SK-N-SH (cell line): ENCODE results near the gene CNEP1R1. TPM values are rescaled to one million over a fixed set of nuclear protein-coding genes. Genes with fewer than 3 reads are reported as not detected.

Source experiments
- CTCF ChIA-PET: fragments of 300-600, 350-600 bp; formaldehyde crosslinking; extraction: SDS; loops from one replicate; lab custom pipeline; 2021; lab: Yijun Ruan, JAX
- POLR2A ChIA-PET: fragments of 350-600 bp; sonication (Branson Sonifier 250); formaldehyde crosslinking; extraction: SDS; loops from one replicate; lab custom pipeline; 2020; ENCODE audit warnings: antibody characterized with exemption, inconsistent platforms; lab: Yijun Ruan, JAX
- DNase-seq: peaks from one replicate; pipeline ENCODE4 v3.0.0; 2012
- H2AFZ ChIP-seq: fragments of 200-600 bp; sonication (generic); 2 replicates; pipeline ENCODE4 v1.8.1; 2016; ENCODE audit warnings: antibody characterized with exemption, mild to moderate bottlenecking, low read depth
- H3F3A ChIP-seq: fragments of 200-600 bp; sonication (generic); replicated peaks from 2 replicates; pipeline ENCODE3; 2016; ENCODE audit warnings: antibody characterized with exemption, mild to moderate bottlenecking; ENCODE audit not compliant: insufficient read depth
- H3K27ac ChIP-seq, 2 experiments: fragments of 200-500 bp in 1 of 2; fragments of 200-600 bp in 1 of 2; sonication (Bioruptor generic) in 1 of 2; sonication (generic), shearing (Covaris generic) in 1 of 2; 2 replicates each; pipeline versions ENCODE4 v1.5.1 to v1.6.1; 2014 to 2016; ENCODE audit warnings: low read depth in 2 of 2, inconsistent platforms in 1 of 2, low read length in 1 of 2, mild to moderate bottlenecking in 1 of 2, mixed read lengths in 1 of 2
- H3K27me3 ChIP-seq: fragments of 200-600 bp; sonication (generic), shearing (Covaris generic); 2 replicates; pipeline ENCODE4 v1.6.1; 2016; ENCODE audit warnings: mixed run types; ENCODE audit not compliant: insufficient read depth
- H3K36me3 ChIP-seq, 2 experiments: fragments of 200-500 bp in 1 of 2; fragments of 200-600 bp in 1 of 2; sonication (Bioruptor generic) in 1 of 2; sonication (generic) in 1 of 2; replicated peaks in 1 of 2; 2 replicates each; pipeline versions ENCODE3 to v1.5.1; 2014 to 2016; ENCODE audit warnings: low read length in 1 of 2, mild to moderate bottlenecking in 1 of 2; ENCODE audit not compliant: insufficient read depth in 2 of 2, control insufficient read depth in 1 of 2
- H3K4me1 ChIP-seq, 2 experiments: fragments of 200-500 bp in 1 of 2; fragments of 200-600 bp in 1 of 2; sonication (Bioruptor generic) in 1 of 2; sonication (generic), shearing (Covaris generic) in 1 of 2; 2 replicates each; pipeline versions ENCODE4 v1.5.1 to v1.6.1; 2014 to 2016; ENCODE audit warnings: low read depth in 1 of 2, low read length in 1 of 2, mixed run types in 1 of 2; ENCODE audit not compliant: insufficient read depth in 2 of 2, control insufficient read depth in 1 of 2
- H3K4me2 ChIP-seq: fragments of 200-600 bp; sonication (generic), shearing (Covaris generic); 2 replicates; pipeline ENCODE4 v1.6.1; 2017; ENCODE audit warnings: mixed run types
- H3K4me3 ChIP-seq, 2 experiments: fragments of 200-500 bp in 1 of 2; fragments of 200-600 bp in 1 of 2; sonication (Bioruptor generic) in 1 of 2; sonication (generic), shearing (Covaris generic) in 1 of 2; 2 replicates each; pipeline versions ENCODE4 v1.5.1 to v1.8.1; 2014 to 2016; ENCODE audit warnings: low read depth in 2 of 2, inconsistent platforms in 1 of 2, low read length in 1 of 2, mild to moderate bottlenecking in 1 of 2, mixed read lengths in 1 of 2, moderate library complexity in 1 of 2
- H3K79me2 ChIP-seq: fragments of 200-600 bp; sonication (generic); 2 replicates; pipeline ENCODE4 v1.8.1; 2017; ENCODE audit warnings: mild to moderate bottlenecking; ENCODE audit not compliant: insufficient read depth
- H3K9ac ChIP-seq: fragments of 200-600 bp; sonication (generic); 2 replicates; pipeline ENCODE4 v1.6.1; 2017; ENCODE audit warnings: mixed run types
- H3K9me2 ChIP-seq: fragments of 200-600 bp; sonication (generic); 2 replicates; pipeline ENCODE4 v1.6.1; 2017; ENCODE audit warnings: mixed run types
- H3K9me3 ChIP-seq: fragments of 200-600 bp; sonication (generic); 2 replicates; pipeline ENCODE4 v1.6.1; 2017; ENCODE audit warnings: mixed run types, mild to moderate bottlenecking, moderate library complexity
- H4K20me1 ChIP-seq: fragments of 200-600 bp; sonication (generic); 2 replicates; pipeline ENCODE4 v1.6.1; 2017; ENCODE audit warnings: mild to moderate bottlenecking, mixed run types; ENCODE audit not compliant: insufficient read depth
- CHD2 ChIP-seq: fragments of 150-350 bp; IDR thresholded peaks from 2 replicates; pipeline ENCODE4 v1.6.1; 2018; ENCODE audit warnings: low read length; ENCODE audit not compliant: partially characterized antibody
- CTCF ChIP-seq: fragments of 200-600 bp; sonication (generic); IDR thresholded peaks from 2 replicates; pipeline ENCODE4 v1.6.1; 2017; ENCODE audit warnings: antibody characterized with exemption, mild to moderate bottlenecking, moderate library complexity
- ELF1 ChIP-seq: IDR thresholded peaks from 2 replicates; pipeline ENCODE4 v1.4.0; 2012
- FOXM1 ChIP-seq: IDR thresholded peaks from 2 replicates; pipeline ENCODE4 v1.4.0; 2012; ENCODE audit warnings: low read depth, mild to moderate bottlenecking
- GABPA ChIP-seq: IDR thresholded peaks from 2 replicates; pipeline ENCODE4 v1.4.0; 2012; ENCODE audit warnings: low read depth, mild to moderate bottlenecking
- GATA2 ChIP-seq: sonication (generic); formaldehyde crosslinking; IDR thresholded peaks from 2 replicates; pipeline ENCODE4 v1.5.0; 2020; ENCODE audit warnings: mild to moderate bottlenecking, missing genetic modification reagents
- MEF2A ChIP-seq: IDR thresholded peaks from 2 replicates; pipeline ENCODE4 v1.4.0; 2012; ENCODE audit warnings: low read depth, borderline replicate concordance
- NFIC ChIP-seq: IDR thresholded peaks from 2 replicates; pipeline ENCODE4 v1.4.0; 2012; ENCODE audit warnings: borderline replicate concordance
- NRF1 ChIP-seq: IDR thresholded peaks from 2 replicates; pipeline ENCODE4 v1.6.1; 2012; ENCODE audit warnings: low read depth, mild to moderate bottlenecking, low read length
- PBX3 ChIP-seq: IDR thresholded peaks from 2 replicates; pipeline ENCODE4; 2012
- RAD21 ChIP-seq: IDR thresholded peaks from 2 replicates; pipeline ENCODE4 v1.6.1; 2012; ENCODE audit warnings: mild to moderate bottlenecking, low read length
- RCOR1 ChIP-seq: fragments of 150-350 bp; IDR thresholded peaks from 2 replicates; pipeline ENCODE4 v1.6.1; 2017; ENCODE audit warnings: antibody characterized with exemption, low read length
- REST ChIP-seq: IDR thresholded peaks from 2 replicates; pipeline ENCODE4 v1.6.1; 2012; ENCODE audit warnings: mild to moderate bottlenecking, low read depth, low read length, moderate library complexity
- RXRA ChIP-seq: IDR thresholded peaks from 2 replicates; pipeline ENCODE4 v1.4.0; 2012; ENCODE audit warnings: low read depth, mild to moderate bottlenecking, borderline replicate concordance
- SIN3A ChIP-seq: IDR thresholded peaks from 2 replicates; pipeline ENCODE4 v1.6.1; 2012; ENCODE audit warnings: low read depth, mild to moderate bottlenecking, low read length, moderate library complexity, borderline replicate concordance
- TAF1 ChIP-seq: IDR thresholded peaks from 2 replicates; pipeline ENCODE4 v1.6.1; 2012; ENCODE audit warnings: low read depth, mild to moderate bottlenecking, low read length, moderate library complexity, borderline replicate concordance
- USF1 ChIP-seq: IDR thresholded peaks from 2 replicates; pipeline ENCODE4 v1.4.0; 2012; ENCODE audit warnings: low read depth, borderline replicate concordance
- YY1 ChIP-seq: IDR thresholded peaks from 2 replicates; pipeline ENCODE4 v1.4.0; 2012; ENCODE audit warnings: low read depth, mild to moderate bottlenecking
- ZBTB33 ChIP-seq: IDR thresholded peaks from 2 replicates; pipeline ENCODE4 v1.4.0; 2012; ENCODE audit warnings: low read depth, borderline replicate concordance
- polyA plus RNA-seq, 3 experiments: library from polyadenylated mRNA; depleted of rRNA; stranded (reverse); fragments of >200 nt; gene quantifications; 2 replicates each; pipeline ENCODE4 v1.2.3, GENCODE V29; 2012

Gene CNEP1R1
- polyA plus RNA-seq, 1 of the 3 experiments (the other 2 are of a cell fraction): 19.2 TPM

- no peak for TF ChIP-seq RXRA
- TF ChIP-seq SIN3A: peak; percentile 65; the same call in 1 of the 2 replicates
- TF ChIP-seq CTCF: peak; percentile 99
- TF ChIP-seq RAD21: peak; percentile 88
- TF ChIP-seq TAF1: peak; percentile 29; the same call in 1 of the 2 replicates
- no peak for TF ChIP-seq NFIC
- TF ChIP-seq USF1: no peak
- 0 out of 2 replicates have a peak, but pooled peaks have one; percentile 9 for TF ChIP-seq GABPA
- TF ChIP-seq PBX3: peak; percentile 38; the same call in 1 of the 2 replicates
- TF ChIP-seq NRF1: no peak
Measured at GRCh38 chr16:50024684-50025536, at the start of gene CNEP1R1 (continued).

GRCh38 chr16:49977427-49977826, 47.6 kb upstream of the CNEP1R1 start:
- Histone ChIP-seq H3K4me1 (no peaks in the 10 kb centered on the region), H3K27ac (no peak overlapping the region), H4K20me1 (no peaks in the 10 kb centered on the region), H3K4me2 (no peak overlapping the region), H3K4me3 (no peak overlapping the region), H3F3A (no peaks in the 10 kb centered on the region), H3K79me2 (no peaks in the 10 kb centered on the region), H3K36me3 (no peaks in the 10 kb centered on the region), H3K9me2 (no peaks in the 10 kb centered on the region), H3K9me3 (no peaks in the 10 kb centered on the region), H3K27me3 (no peaks in the 10 kb centered on the region), H2AFZ (no peak overlapping the region), H3K9ac (no peak overlapping the region)
- no peak for DNase-seq
- POLR2A ChIA-PET: no interaction called here
- CTCF ChIA-PET: interaction anchor here (0.7 to 2.9 kb wide), 2 partner anchors 20 to 42 kb away, joined by 3 to 8 read pairs; no protein-coding TSS in a partner anchor
- no peak for TF ChIP-seq CHD2
- no peak for TF ChIP-seq RCOR1
- TF ChIP-seq MEF2A: no peak
- TF ChIP-seq ZBTB33: no peak
- no peak for TF ChIP-seq GATA2 (CRISPR knock-in tag)
- no peak for TF ChIP-seq REST
- no peak for TF ChIP-seq ELF1
- TF ChIP-seq CTCF: no peak
- TF ChIP-seq FOXM1: no peak
- no peak for TF ChIP-seq TAF1
- no peak for TF ChIP-seq YY1
- no peak for TF ChIP-seq SIN3A
